ENCODE data around the gene KCNQ5.

DNA sequence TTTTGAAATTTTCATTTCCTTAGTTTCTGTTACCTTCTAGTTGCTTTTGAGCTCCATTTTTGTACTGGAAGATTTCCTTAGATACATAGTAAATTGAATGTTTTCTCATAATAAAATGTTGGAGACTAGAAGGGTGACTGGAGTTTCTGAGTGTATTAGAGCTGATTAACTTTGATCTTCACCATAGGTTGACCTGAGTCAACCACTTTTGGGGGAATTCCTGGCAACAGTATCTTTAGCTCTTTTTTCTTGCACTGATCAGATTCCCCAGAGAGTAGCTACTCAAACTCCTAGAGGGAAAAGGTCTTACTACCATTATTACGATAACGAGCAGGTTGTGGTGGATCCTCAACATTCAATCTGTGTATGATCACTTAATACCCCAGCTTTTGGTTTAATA lies 530.7 kb downstream of the KCNQ5 start:
- TF ChIP-seq, protein P1, sequence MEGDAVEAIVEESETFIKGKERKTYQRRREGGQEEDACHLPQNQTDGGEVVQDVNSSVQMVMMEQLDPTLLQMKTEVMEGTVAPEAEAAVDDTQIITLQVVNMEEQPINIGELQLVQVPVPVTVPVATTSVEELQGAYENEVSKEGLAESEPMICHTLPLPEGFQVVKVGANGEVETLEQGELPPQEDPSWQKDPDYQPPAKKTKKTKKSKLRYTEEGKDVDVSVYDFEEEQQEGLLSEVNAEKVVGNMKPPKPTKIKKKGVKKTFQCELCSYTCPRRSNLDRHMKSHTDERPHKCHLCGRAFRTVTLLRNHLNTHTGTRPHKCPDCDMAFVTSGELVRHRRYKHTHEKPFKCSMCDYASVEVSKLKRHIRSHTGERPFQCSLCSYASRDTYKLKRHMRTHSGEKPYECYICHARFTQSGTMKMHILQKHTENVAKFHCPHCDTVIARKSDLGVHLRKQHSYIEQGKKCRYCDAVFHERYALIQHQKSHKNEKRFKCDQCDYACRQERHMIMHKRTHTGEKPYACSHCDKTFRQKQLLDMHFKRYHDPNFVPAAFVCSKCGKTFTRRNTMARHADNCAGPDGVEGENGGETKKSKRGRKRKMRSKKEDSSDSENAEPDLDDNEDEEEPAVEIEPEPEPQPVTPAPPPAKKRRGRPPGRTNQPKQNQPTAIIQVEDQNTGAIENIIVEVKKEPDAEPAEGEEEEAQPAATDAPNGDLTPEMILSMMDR (IDR thresholded peaks at IDR 0.05): no peak
- TF ChIP-seq POLR2A (IDR thresholded peaks at IDR 0.05): no peak
- no peak for TF ChIP-seq POLR2AphosphoS5 (IDR thresholded peaks at IDR 0.05)
- TF ChIP-seq EP300 (IDR thresholded peaks at IDR 0.05): no peak
